ENCODE results near the gene PCDHGB7. TPM values are rescaled to one million over a fixed set of nuclear protein-coding genes. Genes with fewer than 3 reads are reported as not detected.

Gene PCDHGB7
- total and polyA plus RNA-seq, 2 experiments from 2014 or later = 8.4 to 8.8 TPM

GRCh38 chr5:141388661-141389060 is 28.8 kb upstream of the PCDHGB7 start:
- Histone ChIP-seq H2AFZ (no peak overlapping the region), H3K9me3 (ENCODE audit: low read depth) (peaks cover 37% of the 10 kb centered on the region), H3K4me2 (no peak overlapping the region), H3K27me3 (no peaks in the 10 kb centered on the region), H3K36me3 (replicated peaks; ENCODE audit: insufficient read depth, low read depth) (no peaks in the 10 kb centered on the region), H3K4me1 (ENCODE audit: insufficient read depth) (no peaks in the 10 kb centered on the region), H3K79me2 (no peaks in the 10 kb centered on the region), H3K27ac (no peak overlapping the region), H3K9me2 (replicated peaks; ENCODE audit: insufficient read depth) (no peaks in the 10 kb centered on the region), H3K4me3 (no peak overlapping the region), H4K20me1 (ENCODE audit: insufficient read depth, poor library complexity, severe bottlenecking) (no peaks in the 10 kb centered on the region)
- WGBS (ENCODE audit: low lambda C conversion rate, missing lambda C conversion rate) = 94% methylated on average over 10 of the region's 10 CpGs
- TF ChIP-seq EZH2phosphoT487 (IDR thresholded peaks at IDR 0.05; ENCODE audit: low read depth, severe bottlenecking, unreplicated experiment) (no peak), EZH2 (IDR thresholded peaks at IDR 0.05; ENCODE audit: borderline replicate concordance) (no peak), CTCF (IDR thresholded peaks at IDR 0.05; ENCODE audit: poor library complexity) (no peak)
- DNase-seq (ENCODE audit: low spot score) = no peak

GRCh38 chr5:141389153-141390042 is 28.1 kb upstream of the PCDHGB7 start:
- Histone ChIP-seq H3K9me2 (replicated peaks; ENCODE audit: insufficient read depth) (no peaks in the 10 kb centered on the region), H3K4me2 (no peak overlapping the region), H4K20me1 (ENCODE audit: insufficient read depth, poor library complexity, severe bottlenecking) (no peaks in the 10 kb centered on the region), H3K4me1 (ENCODE audit: insufficient read depth) (no peaks in the 10 kb centered on the region), H3K4me3 (no peak overlapping the region), H3K36me3 (replicated peaks; ENCODE audit: insufficient read depth, low read depth) (no peaks in the 10 kb centered on the region), H2AFZ (no peak overlapping the region), H3K9me3 (ENCODE audit: low read depth) (peaks cover 43% of the 10 kb centered on the region), H3K27ac (no peak overlapping the region), H3K27me3 (no peaks in the 10 kb centered on the region), H3K79me2 (no peaks in the 10 kb centered on the region)
- WGBS (ENCODE audit: low lambda C conversion rate, missing lambda C conversion rate) = 98% methylated on average over 73 of the region's 77 CpGs
- no peak for TF ChIP-seq CTCF (IDR thresholded peaks at IDR 0.05; ENCODE audit: poor library complexity)
- no peak for TF ChIP-seq EZH2 (IDR thresholded peaks at IDR 0.05; ENCODE audit: borderline replicate concordance)
- TF ChIP-seq EZH2phosphoT487 (IDR thresholded peaks at IDR 0.05; ENCODE audit: low read depth, severe bottlenecking, unreplicated experiment) = no peak
- DNase-seq (ENCODE audit: low spot score) = no peak

- Histone ChIP-seq H3K36me3 (replicated peaks; ENCODE audit: insufficient read depth, low read depth) (no peaks in the 10 kb centered on the region), H3K79me2 (no peaks in the 10 kb centered on the region), H3K4me1 (ENCODE audit: insufficient read depth) (no peaks in the 10 kb centered on the region), H3K4me2 (no peak within 1 kb of the TSS), H3K9me3 (ENCODE audit: low read depth) (peaks cover 63% of the 10 kb centered on the region), H3K27ac (no peak within 1 kb of the TSS), H3K4me3 (no peak within 1 kb of the TSS), H3K9me2 (replicated peaks; ENCODE audit: insufficient read depth) (no peaks in the 10 kb centered on the region), H4K20me1 (ENCODE audit: insufficient read depth, poor library complexity, severe bottlenecking) (no peaks in the 10 kb centered on the region), H3K27me3 (no peaks in the 10 kb centered on the region), H2AFZ (no peak within 1 kb of the TSS)
- DNase-seq (ENCODE audit: low spot score) = no peak
- no peak for TF ChIP-seq EZH2phosphoT487 (IDR thresholded peaks at IDR 0.05; ENCODE audit: low read depth, severe bottlenecking, unreplicated experiment)
- TF ChIP-seq CTCF (IDR thresholded peaks at IDR 0.05; ENCODE audit: poor library complexity) = no peak
- no peak for TF ChIP-seq EZH2 (IDR thresholded peaks at IDR 0.05; ENCODE audit: borderline replicate concordance)
- 98% methylated on average over 38 of the region's 38 CpGs for WGBS (ENCODE audit: low lambda C conversion rate, missing lambda C conversion rate)
These were observed 24.9 kb upstream of the PCDHGB7 start, which contains the start of gene PCDHGA8 for GRCh38 chr5:141392429-141393198. PCDHGA8 (plus strand) TSS chr5:141392633; CDS start chr5:141392814, 181 bp downstream.
